Brain microvascular endothelial cell (primary cell): ENCODE data around the gene LRP1B.
A peak's percentile ranks its signal among the peaks of the same experiment; 100 is the strongest.

Experiments
- DNase-seq: peaks from one replicate; pipeline ENCODE4 v3.0.0-alpha.2; 2020
- H3K27ac ChIP-seq: fragments of 250-450 bp; sonication (Bioruptor Pico); 2 replicates; pipeline ENCODE4 v1.5.1; 2020; ENCODE audit warnings: mild to moderate bottlenecking, moderate library complexity
- H3K27me3 ChIP-seq: fragments of 250-450 bp; sonication (Bioruptor Pico); replicated peaks from 2 replicates; pipeline ENCODE4 v1.5.1; 2020; ENCODE audit warnings: mild to moderate bottlenecking
- H3K36me3 ChIP-seq: fragments of 250-450 bp; sonication (Bioruptor Pico); replicated peaks from 2 replicates; pipeline ENCODE4 v1.5.1; 2020; ENCODE audit warnings: mild to moderate bottlenecking
- H3K4me3 ChIP-seq: 2 replicates; pipeline ENCODE4 v1.5.1; 2011; ENCODE audit warnings: low read depth, mild to moderate bottlenecking, control low read depth, low read length, moderate library complexity
- in situ Hi-C: cut with HindIII; loops from 2 replicates; pipeline ENCODE4 v1.10.0; 2017; ENCODE audit warnings: low sequenced_read_pairs, low pct_ligation_motif_present
- TF ChIP-seq, protein P1 (sequence below): IDR thresholded peaks from 2 replicates; pipeline ENCODE4 v1.5.1; 2011; ENCODE audit warnings: low read depth, mild to moderate bottlenecking, moderate library complexity, low read length, control low read depth, inconsistent platforms; ENCODE audit errors: missing control alignments

The LRP1B gene

GRCh38 chr2:140918426-140918825 lies 1212.4 kb downstream of the LRP1B start:
- H3K36me3 ChIP-seq = no peaks in the 10 kb centered on the region
- TF ChIP-seq, protein P1, sequence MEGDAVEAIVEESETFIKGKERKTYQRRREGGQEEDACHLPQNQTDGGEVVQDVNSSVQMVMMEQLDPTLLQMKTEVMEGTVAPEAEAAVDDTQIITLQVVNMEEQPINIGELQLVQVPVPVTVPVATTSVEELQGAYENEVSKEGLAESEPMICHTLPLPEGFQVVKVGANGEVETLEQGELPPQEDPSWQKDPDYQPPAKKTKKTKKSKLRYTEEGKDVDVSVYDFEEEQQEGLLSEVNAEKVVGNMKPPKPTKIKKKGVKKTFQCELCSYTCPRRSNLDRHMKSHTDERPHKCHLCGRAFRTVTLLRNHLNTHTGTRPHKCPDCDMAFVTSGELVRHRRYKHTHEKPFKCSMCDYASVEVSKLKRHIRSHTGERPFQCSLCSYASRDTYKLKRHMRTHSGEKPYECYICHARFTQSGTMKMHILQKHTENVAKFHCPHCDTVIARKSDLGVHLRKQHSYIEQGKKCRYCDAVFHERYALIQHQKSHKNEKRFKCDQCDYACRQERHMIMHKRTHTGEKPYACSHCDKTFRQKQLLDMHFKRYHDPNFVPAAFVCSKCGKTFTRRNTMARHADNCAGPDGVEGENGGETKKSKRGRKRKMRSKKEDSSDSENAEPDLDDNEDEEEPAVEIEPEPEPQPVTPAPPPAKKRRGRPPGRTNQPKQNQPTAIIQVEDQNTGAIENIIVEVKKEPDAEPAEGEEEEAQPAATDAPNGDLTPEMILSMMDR = no peak
- DNase-seq = no peak
- no peaks in the 10 kb centered on the region for H3K27me3 ChIP-seq
- in situ Hi-C loops = no loop called here
- no peak overlapping the region for H3K27ac ChIP-seq
- no peak overlapping the region for H3K4me3 ChIP-seq

DNA sequence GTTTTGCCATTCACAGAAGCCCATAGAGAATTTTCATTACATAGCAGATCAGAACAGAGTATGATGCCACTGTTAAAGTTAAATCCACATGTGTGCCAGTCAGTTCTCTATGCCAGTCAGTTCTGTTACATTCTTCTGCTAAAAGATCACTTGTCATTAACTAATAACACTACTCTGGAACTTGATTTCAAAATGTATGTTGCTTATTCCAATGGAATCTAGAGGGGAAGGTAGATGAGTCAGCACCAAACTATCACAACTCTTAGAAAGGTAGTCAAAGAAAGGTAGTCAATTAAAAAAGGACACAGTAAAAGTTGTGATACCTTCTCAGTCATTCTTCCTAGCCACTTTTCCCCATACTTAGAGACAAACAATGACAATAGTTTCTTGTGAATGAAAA lies 1214.4 kb downstream of the LRP1B start:
- H3K4me3 ChIP-seq = no peak overlapping the region
- no peaks in the 10 kb centered on the region for H3K27me3 ChIP-seq
- no peaks in the 10 kb centered on the region for H3K36me3 ChIP-seq
- in situ Hi-C loops = no loop called here
- no peak for DNase-seq
- H3K27ac ChIP-seq = no peak overlapping the region
- TF ChIP-seq, protein P1 = no peak

GRCh38 chr2:140910683-140911082 lies 1220.1 kb downstream of the LRP1B start:
- no peak overlapping the region for H3K4me3 ChIP-seq
- no peaks in the 10 kb centered on the region for H3K36me3 ChIP-seq
- DNase-seq = no peak
- TF ChIP-seq, protein P1 = no peak
- no peaks in the 10 kb centered on the region for H3K27me3 ChIP-seq
- H3K27ac ChIP-seq = no peak overlapping the region
- in situ Hi-C loops = no loop called here

DNA sequence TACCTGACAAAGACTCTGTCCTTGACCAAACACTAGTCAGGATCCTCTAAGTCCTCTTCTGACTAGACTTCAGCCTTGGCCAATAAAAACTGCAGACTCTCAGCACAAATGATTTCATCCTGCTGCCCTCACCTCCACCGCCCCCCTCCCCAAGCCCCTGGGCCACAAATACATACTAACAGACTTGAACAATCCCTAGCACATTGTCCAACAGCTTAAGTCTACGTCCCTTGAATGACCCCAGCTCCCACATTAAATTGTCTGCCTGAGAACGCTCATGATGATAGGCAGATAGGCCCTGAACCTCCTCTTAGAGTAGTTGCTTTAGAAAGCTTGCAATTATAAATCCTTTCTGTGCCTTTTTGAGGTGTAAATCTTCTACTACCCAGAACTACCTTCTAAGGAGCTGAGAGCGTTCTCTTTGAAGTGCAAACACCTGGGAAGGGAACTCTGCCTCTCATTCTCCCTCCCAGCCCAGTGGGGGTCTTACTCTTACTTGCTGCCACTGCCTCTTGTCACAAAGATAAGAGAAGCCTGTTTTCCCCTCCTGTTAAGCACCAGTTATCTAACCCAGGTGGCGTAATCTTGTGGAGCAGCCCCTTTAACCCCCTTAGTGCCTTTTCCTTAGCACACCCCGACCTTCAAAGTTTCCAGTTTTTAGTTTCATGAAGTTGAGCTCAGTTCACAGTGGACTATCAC lies 1225.6 kb downstream of the LRP1B start:
- no peaks in the 10 kb centered on the region for H3K27me3 ChIP-seq
- in situ Hi-C loops = no loop called here
- TF ChIP-seq, protein P1 = no peak
- no peak for DNase-seq
- H3K36me3 ChIP-seq = no peaks in the 10 kb centered on the region
- H3K27ac ChIP-seq = no peak overlapping the region
- H3K4me3 ChIP-seq = no peak overlapping the region

DNA sequence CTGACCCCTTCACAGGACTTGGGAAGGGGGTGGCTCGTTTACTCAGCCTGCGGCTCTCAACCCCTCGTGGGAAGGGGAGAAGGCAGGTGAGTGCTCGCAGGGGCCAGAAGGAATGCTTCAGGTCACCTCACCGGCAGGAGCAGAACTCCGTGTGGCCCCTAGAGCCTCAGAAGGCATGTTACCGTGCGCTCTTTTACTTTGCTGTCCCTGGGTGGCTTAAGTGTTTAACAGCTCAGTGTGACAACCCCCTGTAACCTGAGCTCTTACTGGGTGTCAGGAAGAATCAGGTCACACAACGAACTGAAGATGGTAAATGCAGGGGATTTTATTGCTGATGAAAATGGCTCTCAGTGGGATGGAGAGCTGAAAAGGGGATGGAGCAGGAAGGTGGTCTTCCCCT lies 1235.4 kb downstream of the LRP1B start:
- Histone ChIP-seq H3K4me3 (no peak overlapping the region), H3K27me3 (no peaks in the 10 kb centered on the region), H3K36me3 (no peaks in the 10 kb centered on the region), H3K27ac (no peak overlapping the region)
- TF ChIP-seq, protein P1 = no peak
- no peak for DNase-seq
- in situ Hi-C loops = no loop called here

- TF ChIP-seq, protein P1 = no peak
- no peaks in the 10 kb centered on the region for H3K36me3 ChIP-seq
- H3K27me3 ChIP-seq = no peaks in the 10 kb centered on the region
- in situ Hi-C loops = no loop called here
- no peak overlapping the region for H3K4me3 ChIP-seq
- DNase-seq = peak; percentile 60
- H3K27ac ChIP-seq = peak overlapping the region; percentile 51
Measured at GRCh38 chr2:140893685-140894084, 1237.1 kb downstream of the LRP1B start.
